Stomach (tissue), 4 donors: Measurements from ENCODE around the gene POLR2F.

ENCODE experiments used
- CTCF ChIP-seq, 7 experiments: fragments of 450-650 bp in 4 of 7; fragments of 200-600 bp in 3 of 7; sonication (generic) in 3 of 7; IDR thresholded peaks; one replicate each; pipeline ENCODE4 v1.5.1; 2016 to 2019; ENCODE audit warnings: antibody characterized with exemption in 7 of 7, control low read depth in 2 of 7, mild to moderate bottlenecking in 1 of 7
- EP300 ChIP-seq: sonication (generic); formaldehyde crosslinking; IDR thresholded peaks from one replicate; pipeline ENCODE4 v1.6.1; 2017; ENCODE audit warnings: antibody characterized with exemption
- POLR2A ChIP-seq, 4 donors: fragments of 450-650 bp; IDR thresholded peaks; one replicate each; pipeline ENCODE4 v1.6.1; 2016; ENCODE audit warnings: antibody characterized with exemption in 4 of 4, control low read depth in 2 of 4, mild to moderate bottlenecking in 1 of 4, moderate library complexity in 1 of 4

GRCh38 chr22:37999236-37999635 lies 45.7 kb downstream of the POLR2F start:
- TF ChIP-seq CTCF (IDR thresholded peaks at IDR 0.05) (no peak), EP300 (no peak), POLR2A (IDR thresholded peaks at IDR 0.05) (no peak)
